GM12864 (cell line): ENCODE results near the gene PDE6G.

Experiments used
- DNase-seq: peaks from one replicate; pipeline ENCODE4 v3.0.0-alpha.2; 2011; ENCODE audit warnings: low read depth
- H3K4me3 ChIP-seq: 2 replicates; pipeline ENCODE4 v1.5.1; 2011; ENCODE audit warnings: mild to moderate bottlenecking, low read depth, low read length, control low read depth
- CTCF ChIP-seq: IDR thresholded peaks from 2 replicates; pipeline ENCODE4 v1.5.1; 2011; ENCODE audit warnings: low read depth, mild to moderate bottlenecking, moderate library complexity, low read length, control low read depth, inconsistent platforms; ENCODE audit errors: missing control alignments

The PDE6G gene

GRCh38 chr17:81700353-81701287 lies 44.3 kb upstream of the PDE6G start:
- no peak overlapping the region for H3K4me3 ChIP-seq
- DNase-seq: no peak
- no peak for TF ChIP-seq CTCF

GRCh38 chr17:81697261-81698044 lies 41.1 kb upstream of the PDE6G start:
- no peak for TF ChIP-seq CTCF
- H3K4me3 ChIP-seq: no peak overlapping the region
- no peak for DNase-seq

- no peak for DNase-seq
- H3K4me3 ChIP-seq: no peak overlapping the region
- no peak for TF ChIP-seq CTCF
Observed at GRCh38 chr17:81696218-81696941, 40.0 kb upstream of the PDE6G start.

GRCh38 chr17:81695801-81696200 lies 39.5 kb upstream of the PDE6G start:
- no peak for DNase-seq
- no peak for TF ChIP-seq CTCF
- H3K4me3 ChIP-seq: no peak overlapping the region

GRCh38 chr17:81695211-81695610 lies 38.9 kb upstream of the PDE6G start:
- DNase-seq: no peak
- H3K4me3 ChIP-seq: no peak overlapping the region
- TF ChIP-seq CTCF: no peak

GRCh38 chr17:81694810-81695209 lies 38.5 kb upstream of the PDE6G start:
- no peak for TF ChIP-seq CTCF
- no peak overlapping the region for H3K4me3 ChIP-seq
- DNase-seq: no peak
